NK-92 treated with Interleukin-12 subunit alpha and Interleukin-12 subunit beta, amount 100 ng/mL, for 24 hours (cell line): ENCODE data around the gene SIPA1L3.
"Not testable (repeated sequence)": the region's sequence is repeated elsewhere in the genome, so short reads cannot be mapped to it uniquely, and the experiment has no call there.

Source experiments
- DNase-seq: peaks from one replicate; lab custom pipeline; 2025; lab: John Stamatoyannopoulos, UW

The SIPA1L3 gene

DNA sequence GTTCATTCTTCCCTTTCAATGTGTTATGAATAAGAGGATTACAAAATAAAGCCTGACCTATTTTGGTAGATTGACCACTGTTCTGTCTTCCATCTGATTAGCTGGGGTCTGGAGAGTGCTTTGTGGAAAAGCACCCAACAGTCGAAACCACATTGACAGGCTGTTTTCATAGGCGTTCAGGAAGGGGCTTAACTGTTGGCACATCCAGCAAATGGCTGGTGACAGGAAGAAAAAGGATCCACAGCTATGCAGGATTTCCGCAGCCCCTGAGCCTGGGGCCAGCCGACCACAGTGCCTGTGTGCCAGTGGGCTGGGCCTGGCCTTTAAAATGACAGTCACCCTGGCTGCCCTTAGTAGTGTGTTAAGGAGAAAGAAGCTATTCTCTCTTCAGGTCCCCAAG lies 113.3 kb downstream of the SIPA1L3 start:
- no peak for DNase-seq

- no peak for DNase-seq
Observed at GRCh38 chr19:38021352-38021751, 114.3 kb downstream of the SIPA1L3 start.

DNA sequence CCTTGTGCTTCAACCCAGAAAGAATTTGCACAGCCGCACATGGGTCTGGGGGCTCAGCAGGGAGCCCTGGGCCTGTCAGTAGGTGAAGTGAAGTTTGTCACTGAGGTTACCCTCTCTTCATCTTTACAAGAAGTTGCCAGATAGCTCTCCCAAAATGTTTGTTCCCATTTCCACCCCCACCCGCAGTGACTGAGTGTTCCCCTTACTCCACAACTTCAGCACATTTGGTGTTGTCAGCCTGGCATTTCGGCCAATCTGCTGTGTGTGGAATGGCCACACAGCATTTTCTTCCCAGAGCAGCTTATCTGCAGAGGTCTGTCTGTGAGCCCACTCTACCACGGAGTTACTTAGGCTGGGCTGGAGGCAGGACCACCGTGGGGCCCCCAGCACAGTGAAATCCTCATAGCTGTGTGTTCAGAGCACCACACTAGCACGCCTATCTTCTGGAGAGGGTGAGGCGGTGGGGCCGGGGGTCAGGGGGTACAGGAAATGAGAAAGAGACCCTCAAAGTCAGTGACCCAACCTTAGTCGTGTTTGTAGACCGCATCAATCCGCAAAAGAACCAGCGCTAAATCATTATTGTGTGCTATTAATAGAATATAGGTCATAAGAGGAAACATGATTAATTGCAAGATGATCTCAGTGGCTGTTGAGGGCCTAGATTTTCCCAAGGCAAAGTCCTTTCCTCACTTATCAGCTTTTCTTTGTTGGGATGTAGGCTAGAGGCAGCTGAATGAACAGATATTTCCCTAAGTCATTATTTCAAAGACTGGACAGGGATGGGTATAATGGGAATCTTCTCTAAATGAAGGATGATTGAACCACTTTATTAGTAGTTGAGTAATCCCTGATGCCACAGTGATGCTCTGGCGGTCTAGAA lies 116.0 kb downstream of the SIPA1L3 start:
- DNase-seq, result no peak

DNA sequence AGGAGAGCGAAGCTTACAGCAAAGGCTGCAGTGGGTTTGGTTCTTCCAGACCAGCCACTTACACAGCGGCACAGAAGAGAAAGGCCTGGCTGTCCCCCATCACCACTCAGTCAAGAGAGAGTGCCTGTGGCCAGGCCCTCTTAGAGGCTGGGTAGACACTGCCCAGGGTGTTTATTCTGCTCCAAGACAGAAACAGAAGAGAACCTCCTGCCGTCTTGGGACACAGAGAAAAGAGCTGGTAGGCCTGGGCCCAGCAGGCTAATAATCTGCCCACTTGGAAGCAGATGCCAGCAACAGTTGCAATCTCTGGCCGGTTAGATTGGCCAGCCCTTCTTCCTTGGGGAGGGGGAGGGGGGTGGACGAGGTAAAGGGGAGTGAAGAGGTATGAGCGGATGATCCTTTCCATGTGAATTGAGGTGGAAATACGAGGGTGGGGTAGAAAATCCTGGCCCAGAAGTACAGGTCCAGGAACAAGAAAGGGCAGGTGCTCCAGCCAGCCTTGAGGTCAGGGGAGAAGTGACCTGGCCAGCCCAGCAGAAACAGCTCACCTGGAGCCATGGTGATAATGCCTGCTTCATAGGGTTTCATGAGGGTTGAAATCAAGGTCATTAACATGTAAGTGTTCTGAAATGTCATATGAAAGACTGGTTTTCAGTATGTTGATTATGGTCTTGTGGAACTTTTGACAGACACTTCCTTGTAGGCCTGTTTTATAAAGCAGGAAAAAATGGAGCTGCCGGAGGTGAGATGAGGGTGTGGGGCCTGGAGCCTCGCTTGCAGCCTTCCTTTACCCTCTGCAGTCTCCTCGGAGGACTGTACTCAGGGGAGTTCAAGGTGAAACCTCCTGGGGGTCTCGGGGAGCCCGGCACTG lies 116.9 kb downstream of the SIPA1L3 start:
- no peak for DNase-seq

GRCh38 chr19:38024992-38025908 lies 118.2 kb downstream of the SIPA1L3 start:
- no peak for DNase-seq

DNA sequence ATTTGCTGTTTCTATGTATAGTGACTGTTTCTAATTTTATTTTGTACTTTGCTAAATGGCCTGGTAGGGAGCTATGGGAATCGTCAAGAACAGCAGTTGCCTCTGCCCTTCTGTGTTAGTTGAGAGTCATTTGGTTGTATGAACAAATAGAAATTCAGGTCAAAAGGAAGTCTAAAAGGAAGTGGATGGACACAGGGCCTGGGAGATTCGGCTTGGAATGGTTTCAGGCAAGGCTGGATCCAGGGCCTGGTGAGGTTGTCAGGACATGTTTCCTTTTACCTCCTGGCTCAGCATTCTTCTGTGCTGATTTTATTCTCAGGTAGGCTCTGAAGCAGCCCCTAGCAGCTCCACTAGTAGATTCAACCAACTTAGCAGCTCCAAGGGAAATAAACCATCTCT lies 118.9 kb downstream of the SIPA1L3 start:
- DNase-seq, result no peak

GRCh38 chr19:38028913-38029510 lies 122.0 kb downstream of the SIPA1L3 start:
- DNase-seq, result no peak

DNA sequence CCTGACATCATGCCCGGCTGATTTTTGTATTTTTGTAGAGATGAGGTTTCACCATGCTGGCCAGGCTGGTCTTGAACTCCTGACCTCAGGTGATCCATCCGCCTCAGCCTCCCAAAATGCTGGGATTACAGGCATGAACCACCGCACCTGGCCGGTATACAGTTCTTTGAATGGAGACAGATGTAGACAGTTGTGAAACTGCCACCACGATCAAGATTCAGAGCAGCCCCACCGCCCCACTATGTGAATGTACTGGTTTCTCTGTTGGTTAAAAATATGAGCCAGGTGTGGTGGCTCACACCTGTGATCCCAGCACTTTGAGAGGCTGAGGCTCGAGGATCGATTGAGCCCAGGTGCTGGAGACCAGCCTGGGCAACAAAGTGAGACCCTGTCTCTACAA lies 123.0 kb downstream of the SIPA1L3 start:
- DNase-seq, result not testable (repeated sequence)

DNA sequence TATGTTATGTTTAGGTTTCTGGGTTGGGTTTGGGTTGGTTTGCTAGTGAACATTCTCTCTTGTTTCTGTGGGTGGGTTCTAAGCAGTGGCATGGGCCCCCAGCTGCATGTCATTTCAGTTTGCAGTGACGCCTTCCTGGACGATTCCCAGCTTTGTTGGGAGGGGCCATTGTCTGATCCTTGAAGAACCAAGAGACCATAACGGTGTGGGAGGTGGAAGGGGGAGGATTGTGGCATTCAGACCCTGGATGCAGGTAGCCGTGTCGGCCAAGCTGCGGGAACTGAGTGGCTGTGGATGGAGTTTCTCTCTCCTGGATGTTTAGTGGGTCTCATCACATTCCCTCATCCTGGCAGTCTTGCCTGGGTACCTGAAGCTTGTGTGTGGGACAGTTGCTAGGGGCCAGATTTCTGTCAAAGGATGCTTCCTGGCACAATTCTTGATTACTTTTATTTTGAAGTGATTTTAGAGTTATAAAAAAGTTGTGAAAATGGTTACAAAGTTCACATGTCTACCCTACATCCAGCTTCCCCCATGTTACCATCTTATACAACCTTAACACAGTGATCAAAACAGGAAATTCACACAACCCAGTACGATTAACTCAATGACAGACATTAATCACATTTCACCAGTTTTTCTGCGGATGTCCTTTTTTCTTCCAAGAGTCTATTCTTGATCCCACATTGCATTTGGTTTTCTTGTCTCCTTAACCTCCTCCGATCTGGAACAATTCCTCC lies 123.8 kb downstream of the SIPA1L3 start:
- no peak for DNase-seq

DNA sequence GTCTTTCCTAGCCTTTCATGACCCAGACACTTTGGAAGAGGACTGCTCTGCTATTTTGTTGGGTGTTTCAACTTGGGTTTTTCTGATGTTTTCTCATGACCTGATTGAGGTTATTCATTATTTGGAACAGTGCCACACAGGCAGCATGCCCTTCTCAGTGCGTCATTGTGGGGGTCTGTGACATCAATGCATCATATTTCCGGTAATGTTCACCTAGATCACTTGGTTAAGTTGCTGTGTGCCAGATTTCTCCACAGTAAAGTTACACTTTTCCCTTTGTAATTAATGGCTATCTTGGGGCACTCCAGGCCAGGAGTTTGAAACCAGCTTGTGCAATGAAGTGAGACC lies 124.4 kb downstream of the SIPA1L3 start:
- DNase-seq, result no peak

DNA sequence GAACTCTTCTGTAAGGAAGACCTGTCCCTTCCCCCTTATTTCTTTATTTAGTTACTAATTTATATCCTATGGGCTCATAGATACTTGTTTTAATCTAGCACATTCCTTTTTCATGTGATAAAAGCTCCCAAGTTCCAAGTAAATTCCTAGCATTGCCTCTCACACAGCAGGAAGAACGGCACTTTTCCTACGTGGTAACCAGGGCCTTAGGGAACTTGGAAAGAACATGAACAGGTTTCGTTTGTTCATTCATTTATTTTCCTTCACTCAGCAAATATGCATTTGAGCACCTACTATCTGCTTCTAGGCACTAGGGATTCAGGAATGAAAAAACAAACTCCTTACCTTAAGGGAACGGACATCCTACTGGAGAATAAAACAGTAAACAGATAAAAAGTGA lies 125.1 kb downstream of the SIPA1L3 start:
- no peak for DNase-seq

DNA sequence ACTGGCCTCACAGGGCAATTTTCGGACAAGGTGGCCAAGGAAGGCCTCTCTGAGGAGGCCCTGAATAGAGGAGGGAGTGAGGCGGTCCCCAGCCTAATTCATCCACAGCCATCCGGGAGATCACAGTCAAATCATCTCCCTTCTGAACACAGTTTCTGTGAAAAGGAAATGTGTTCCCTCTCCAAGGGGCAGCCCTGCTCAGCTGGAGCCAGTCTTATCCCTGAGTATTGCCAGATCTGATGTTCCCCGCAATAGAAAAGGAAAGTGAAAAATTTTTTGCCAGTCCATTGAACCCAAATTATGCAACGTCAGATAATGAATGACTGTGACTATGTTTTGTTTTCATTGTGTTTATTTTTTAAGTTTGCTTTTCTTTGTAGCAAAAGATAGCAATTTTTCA lies 125.9 kb downstream of the SIPA1L3 start:
- DNase-seq, result no peak

DNA sequence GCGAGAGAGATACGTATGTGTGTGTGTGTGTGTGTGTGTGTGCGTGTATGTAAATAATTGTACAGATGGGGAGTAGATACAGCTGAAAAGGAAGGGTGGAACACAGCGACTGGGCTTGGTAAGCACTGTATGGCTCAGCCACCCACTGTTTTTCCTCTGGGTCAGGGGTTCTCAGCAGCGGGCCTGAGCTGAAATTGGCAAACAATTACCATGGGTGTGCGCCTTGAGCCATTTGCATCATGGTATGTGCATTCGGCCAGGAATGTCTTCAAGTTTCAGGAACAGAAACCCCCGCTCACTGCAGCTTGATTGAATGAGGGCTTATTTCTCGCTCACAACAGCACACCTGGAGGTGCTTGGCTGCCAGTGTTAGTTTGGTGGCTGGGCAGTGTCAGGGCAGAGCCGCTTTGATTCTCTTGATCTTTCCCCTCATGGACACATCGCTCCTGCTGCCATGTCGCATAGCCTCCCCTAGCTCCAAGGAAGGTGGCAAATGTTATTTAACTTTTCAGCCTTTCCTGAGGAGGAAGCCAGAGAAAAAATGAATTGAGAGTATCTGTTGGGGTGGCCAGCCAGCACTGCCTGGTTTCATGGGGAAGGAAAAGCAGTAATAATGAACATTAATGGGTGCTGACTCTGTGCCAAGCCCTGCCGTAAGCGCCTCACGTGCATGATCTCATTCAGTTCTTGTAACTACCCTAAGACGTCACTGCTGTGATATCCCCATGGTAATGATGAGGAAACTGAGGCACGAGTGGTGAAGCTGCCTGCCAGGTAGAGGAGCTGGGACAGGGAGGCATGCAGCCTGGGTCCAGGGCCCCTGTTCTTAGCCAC lies 126.9 kb downstream of the SIPA1L3 start:
- DNase-seq, result no peak

DNA sequence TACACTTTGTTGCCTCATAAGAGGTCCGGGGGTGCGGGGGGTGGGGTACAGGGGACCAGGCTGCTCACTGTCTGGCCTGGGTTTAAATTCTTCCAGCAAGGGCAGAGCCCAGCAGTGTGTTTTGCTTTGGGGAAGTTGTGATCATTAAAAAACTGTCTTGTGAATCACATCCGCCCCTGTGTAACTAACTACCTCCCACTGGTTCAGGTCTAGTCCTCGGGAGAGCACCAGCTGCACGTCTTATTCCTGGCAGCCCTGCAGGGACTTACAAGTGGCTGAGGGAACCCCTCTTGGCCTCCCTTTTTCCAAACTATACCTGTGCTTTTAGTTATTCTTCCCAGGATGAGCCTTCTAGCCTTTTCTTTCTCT lies 127.5 kb downstream of the SIPA1L3 start:
- no peak for DNase-seq

DNA sequence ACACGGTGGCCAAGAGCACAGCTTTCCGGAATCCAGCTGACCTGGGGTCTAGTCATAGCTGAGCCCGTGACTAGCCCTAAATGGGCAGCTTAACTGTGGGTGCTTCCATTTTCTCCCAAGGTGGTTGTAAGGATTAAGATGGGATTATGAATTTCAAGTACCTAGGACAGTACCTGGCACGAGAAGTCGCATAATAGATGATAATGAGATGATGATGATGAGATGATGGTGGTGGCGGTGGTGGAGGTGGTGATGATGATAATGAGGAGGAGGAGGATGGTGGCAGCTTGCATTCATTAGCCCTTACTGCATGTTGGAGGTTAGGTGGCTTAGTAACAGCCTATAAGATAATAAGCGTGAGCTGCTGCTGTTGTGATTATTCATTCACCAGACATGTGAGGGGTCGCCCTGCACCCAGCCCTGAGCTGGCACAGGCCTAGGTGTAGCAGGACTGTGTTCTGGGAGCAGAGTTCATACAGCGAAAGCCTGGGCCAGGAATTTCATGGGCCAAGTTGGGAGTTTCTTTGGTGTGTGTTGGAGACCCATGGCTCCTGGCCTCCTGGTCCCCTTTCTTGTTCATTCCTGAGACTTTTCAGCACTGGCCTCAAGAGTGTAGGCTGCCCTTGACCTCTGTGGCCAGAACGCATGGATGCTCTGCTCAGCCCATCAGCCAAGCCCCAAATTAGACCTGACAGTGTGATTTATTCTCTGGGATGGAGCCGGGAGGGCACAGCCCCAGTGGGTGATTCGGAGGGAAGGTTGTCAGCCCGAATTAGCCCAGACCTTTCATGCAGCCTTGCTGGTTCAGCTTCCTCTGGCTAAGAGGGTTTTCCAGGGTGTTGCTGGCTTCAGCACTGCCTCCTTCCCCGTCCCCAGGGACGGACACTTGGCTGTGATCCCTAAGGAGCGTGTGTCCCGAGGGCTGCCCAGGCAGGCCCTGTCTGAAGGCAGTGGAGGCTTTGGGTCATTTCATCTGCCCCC lies 128.8 kb downstream of the SIPA1L3 start:
- no peak for DNase-seq

DNA sequence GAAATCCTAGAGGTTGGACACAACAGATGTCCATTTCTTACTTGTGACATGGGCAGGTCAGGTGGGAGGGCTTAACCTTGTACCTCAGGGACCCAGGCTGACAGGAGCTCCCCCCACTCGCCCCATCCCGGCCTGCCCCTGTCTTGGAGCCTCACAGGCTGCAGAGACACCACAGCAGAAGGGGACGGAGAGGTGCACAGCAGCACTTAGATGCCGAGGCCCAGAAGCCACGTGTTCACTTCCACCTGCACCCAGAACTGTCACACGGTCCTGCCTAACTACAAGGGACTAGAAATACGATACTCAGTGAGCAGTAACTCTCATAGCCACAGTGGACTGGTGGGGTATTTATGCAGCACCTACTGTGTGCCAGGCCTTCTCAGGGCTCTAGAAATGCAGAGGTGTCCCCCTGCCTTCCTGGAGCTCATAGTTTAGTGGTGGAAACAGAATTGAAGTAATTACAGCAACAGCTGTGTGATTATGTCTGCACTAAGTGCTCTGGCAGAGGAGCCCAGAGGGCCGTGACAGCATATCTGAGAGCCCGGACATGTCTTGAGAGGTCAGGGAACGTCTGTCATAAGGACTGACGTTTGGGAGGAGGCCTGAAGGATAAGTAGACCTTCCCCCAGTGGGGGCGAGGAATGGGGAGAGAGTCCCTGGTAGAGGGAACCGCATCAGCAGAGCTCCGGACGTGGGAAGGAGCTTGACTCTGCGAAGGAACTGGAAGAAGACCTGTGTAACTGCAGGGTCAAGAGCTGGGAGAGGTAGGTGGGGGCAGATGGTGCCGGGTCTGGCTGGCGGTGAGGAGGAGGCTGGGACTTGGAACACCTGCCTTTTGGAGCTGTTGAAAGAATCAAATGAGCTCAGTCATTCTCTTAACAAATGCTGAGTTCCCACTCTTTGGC lies 130.0 kb downstream of the SIPA1L3 start:
- DNase-seq, result no peak

DNA sequence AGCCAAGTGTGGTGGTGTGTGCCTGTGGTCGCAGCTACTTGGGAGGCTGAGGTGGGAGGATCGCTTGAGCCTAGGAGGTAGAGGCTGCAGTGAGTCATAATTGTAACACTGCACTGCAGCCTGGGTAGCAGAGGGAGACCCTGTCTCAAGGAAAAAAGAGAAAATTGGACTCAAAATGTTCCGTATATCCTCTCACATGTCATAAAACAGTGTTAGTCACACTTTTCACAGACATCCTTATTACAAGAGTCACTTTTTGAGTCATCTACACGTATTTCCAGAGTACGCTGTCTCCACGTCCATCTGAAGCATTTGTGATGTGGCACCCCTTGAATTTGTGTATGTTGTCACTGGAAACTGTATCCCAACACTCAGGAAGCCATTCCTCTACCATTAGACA lies 133.0 kb downstream of the SIPA1L3 start:
- no peak for DNase-seq

- no peak for DNase-seq
Observed at GRCh38 chr19:38042132-38042531, 135.1 kb downstream of the SIPA1L3 start.
